ENCODE data around the gene MYO3A. TPM values are rescaled to one million over a fixed set of nuclear protein-coding genes. Genes with fewer than 3 reads are reported as not detected.
"Not testable (repeated sequence)": the region's sequence is repeated elsewhere in the genome, so short reads cannot be mapped to it uniquely, and the experiment has no call there.

MYO3A gene
- polyA plus RNA-seq, 4 donors, result 6.5 to 7.0 (median 6.6) TPM

DNA sequence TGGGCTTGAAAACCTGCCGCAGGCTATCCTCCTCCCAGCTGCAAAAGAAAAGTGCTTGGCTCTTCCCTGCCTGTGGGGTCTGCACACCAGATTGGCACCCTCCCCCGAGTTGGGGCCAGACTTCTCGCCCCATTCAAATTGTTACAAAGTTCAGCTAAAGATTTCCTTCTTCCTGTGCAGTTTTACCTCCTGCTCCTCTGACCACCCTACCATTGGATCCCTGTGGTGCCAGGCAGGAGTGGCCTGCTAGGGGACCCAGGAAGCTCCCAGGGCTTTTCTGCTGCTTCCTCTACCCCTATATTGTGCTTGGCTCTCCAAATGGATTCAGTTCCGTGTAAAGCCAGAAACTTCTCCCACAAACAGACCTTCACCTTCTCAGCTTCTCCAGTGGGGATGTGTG is 147.4 kb downstream of the MYO3A start:
- no peak for DNase-seq (ENCODE audit: low read depth in 4 of 4, low spot score in 3 of 4)

DNA sequence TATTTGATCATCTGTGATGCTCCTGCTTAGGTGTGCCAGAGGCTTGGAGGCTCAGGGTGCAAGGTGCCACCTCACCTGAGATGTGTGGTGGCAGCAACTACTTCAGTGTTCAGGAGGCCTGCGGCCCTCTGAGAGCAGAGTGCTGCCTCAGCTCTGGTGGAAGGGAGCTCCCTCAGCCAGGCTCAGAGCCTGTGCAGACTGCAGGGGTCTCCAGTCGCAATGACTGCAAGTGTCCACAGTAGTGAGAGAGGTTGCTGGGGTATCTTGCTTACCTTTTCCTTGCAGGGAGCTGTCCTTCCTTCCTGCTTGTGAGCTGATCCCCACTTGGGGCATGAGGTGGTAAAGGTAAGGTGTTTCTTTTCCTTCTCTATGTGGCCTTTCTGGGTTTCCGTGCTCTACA is 151.5 kb downstream of the MYO3A start:
- no peak for DNase-seq (ENCODE audit: low read depth in 4 of 4, low spot score in 3 of 4)

DNA sequence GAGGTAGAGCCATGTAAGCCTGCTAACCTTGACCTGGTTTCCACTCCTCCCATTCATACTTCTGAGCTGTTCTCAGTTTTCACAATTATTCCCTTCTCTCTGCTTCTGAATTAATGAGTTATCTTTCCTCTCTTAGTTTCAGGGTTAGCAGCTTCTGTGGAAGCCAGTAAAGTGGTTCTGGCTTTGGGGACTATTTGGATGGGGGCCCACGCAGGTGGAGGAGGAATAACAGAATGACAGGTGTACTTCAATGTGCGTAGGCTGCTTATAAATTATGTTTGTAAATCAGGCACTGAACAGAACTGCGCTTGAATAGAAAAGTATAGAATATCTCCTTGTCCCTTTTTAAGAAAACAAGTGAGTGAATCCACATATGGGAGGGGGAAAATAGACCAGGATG is 153.6 kb downstream of the MYO3A start:
- no peak for DNase-seq (ENCODE audit: low read depth in 4 of 4, low spot score in 3 of 4)

DNA sequence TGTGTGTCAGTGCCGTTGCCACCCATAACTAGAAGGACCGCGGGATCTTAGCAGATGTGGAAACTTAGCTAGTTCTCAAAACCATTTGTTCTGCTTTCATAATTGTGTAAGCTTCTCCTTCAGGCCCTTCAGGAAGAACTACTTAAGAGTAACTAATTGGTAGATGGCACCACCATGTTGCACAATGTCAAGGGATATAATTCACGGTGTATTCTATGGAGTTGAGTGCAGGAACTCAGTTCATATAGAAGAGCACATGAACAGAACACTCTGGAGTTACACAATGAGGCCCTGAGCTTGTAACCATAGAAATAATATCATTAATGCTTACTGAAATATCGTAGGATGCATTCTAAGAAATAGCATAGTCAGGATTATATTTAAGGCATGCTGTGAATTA is 156.0 kb downstream of the MYO3A start:
- no peak for DNase-seq (ENCODE audit: low read depth in 4 of 4, low spot score in 3 of 4)

DNA sequence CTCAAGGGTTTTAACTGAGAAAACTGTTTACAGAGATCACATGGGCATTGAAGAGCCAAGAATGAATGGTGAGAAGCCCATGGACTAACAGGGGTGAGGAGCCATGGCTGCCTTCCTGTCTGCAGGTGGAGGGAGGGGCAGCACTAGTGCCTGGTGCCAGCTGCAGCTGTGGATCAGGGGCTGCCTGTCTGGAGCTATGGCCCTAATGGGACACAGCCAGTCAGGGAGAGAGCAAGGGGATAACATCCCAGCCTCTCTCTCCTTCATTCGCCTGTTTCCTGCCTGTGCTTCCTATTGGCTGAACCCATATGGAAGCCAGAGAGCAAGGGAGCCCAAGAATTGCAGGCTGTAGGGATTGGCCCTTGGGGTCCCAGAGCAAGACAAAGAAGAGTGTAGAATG is 156.7 kb downstream of the MYO3A start:
- no peak for DNase-seq (ENCODE audit: low read depth in 4 of 4, low spot score in 3 of 4)

DNA sequence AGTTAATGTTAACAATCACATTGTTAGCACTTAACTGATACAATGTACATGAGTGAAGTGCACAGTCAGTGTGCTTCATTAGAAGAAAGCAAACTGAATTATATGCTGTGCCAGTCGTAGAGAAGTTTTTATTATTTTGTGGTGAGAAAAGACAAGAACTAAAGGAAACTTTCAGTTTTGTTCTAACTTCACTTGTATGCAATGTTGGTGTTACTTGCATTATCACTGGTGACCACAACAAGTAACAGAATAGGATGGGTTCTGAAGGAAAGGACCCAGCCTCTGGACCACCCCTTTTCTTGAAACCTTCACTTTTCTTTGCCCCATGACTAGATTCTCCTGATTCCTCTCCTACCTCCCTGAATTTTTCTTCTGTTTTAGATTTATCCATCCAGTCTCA is 159.2 kb downstream of the MYO3A start:
- no peak for DNase-seq (ENCODE audit: low read depth in 4 of 4, low spot score in 3 of 4)

DNA sequence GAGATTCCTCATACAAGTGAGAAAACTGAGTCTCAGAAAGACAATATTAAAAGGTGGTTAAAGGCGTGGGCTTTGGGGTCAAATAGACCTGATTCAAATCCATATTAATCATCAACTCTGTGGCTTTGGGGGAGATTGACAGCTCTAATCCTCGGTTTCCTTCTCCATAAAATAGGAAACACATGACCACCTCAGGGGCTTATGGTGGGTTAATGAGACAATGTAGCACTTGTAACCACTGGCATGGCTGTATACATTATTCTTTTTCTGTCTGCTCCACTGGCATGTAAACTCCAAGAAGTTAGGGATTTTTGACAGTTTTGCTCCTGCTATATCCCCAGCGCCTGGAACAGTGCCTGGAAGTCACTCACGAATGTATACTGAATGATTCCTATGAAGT is 161.8 kb downstream of the MYO3A start:
- no peak for DNase-seq (ENCODE audit: low read depth in 4 of 4, low spot score in 3 of 4)

DNA sequence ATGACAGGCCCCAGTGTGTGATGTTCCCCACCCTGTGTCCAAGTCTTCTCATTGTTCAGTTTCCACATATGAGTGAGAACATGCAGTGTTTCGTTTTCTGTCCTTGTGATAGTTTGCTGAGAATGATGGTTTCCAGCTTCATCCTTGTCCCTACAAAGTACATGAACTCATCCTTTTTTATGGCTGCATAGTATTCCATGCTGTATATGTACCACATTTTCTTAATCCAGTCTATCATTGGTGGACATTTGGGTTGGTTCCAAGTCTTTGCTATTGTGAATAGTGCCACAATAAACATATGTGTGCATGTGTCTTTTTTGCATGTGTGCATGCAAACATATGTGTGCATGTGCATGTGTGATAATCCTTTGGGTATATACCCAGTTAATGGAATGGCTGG is 163.5 kb downstream of the MYO3A start:
- not testable (repeated sequence) for DNase-seq (ENCODE audit: low read depth in 4 of 4, low spot score in 3 of 4)

DNA sequence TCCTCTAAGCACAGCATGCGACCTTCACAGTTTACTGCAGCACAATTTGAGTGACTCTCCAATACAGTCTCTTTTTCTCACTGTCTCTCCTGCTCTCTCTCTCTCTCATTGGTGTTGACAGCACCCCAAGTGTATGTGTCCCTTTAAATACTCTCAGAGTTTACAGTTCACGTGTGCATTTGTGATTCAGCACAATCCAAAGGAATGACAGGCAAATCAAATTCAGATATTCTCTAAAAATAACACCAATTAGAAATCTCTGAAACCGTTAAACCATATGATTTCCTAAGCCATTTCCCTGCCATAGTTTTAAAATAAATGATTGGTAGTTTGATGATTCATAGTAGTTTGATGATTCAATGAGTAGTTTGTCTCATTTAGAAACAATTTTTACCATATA is 178.5 kb downstream of the MYO3A start:
- DNase-seq (ENCODE audit: low read depth in 4 of 4, low spot score in 3 of 4), result no peak

DNA sequence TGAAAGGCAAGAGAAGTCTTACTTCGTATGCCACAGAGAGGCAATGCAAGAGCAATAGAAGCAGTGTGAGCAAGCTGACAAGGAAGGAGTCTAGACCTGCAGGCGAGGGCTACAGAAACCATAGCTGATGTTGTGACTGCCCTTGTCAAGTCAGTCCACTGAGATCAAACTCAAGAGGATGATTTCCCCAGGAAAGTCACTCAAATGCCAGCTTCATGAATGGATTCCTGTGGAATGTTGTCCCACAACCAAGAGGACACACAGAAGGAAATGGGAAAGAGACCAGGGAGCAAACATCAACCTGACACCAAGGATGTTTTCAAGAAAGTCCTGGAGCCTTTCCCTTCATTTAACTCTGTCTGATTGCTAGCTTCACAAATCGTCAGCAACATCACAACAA is 204.6 kb downstream of the MYO3A start:
- DNase-seq (ENCODE audit: low read depth in 4 of 4, low spot score in 3 of 4), result no peak

DNA sequence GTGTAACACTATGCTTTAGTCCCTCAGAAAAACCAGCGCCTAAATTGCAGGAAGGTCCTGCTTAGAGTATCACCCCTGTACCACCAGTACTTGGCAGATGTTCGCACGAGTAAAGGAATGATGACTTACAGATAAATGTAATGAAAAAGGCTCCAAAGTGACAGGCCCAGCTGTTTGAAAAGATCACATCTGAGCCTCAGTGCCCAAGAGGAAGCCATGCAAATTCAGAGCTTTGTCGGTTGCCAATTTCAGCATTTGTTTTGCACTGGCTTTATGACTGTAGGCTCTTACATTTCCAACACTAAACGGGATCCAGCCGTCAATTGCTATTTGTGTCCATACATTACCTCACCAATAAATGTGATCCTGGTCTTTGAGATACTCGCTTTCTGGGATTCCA is 222.0 kb downstream of the MYO3A start:
- no peak for DNase-seq (ENCODE audit: low read depth in 4 of 4, low spot score in 3 of 4)

DNA sequence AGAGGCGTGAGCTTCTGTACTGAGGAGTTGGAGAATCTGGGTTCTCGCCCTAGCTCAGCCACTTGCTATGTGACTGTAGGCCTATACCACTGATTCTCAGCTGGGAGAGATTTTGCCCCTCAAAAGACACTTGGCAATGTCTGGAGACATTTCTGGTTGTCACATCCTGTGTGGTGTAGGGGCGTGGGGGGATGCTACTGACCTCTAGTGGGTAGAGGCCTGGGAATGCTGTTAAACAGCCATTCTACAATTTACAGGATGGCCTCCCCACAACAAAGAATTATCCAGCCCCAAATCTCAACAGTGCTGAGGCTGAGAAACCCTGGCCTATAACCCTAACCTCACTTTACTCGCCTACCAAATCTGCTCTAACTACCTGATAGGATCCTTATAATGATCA is 223.7 kb downstream of the MYO3A start:
- no peak for DNase-seq (ENCODE audit: low read depth in 4 of 4, low spot score in 3 of 4)

DNA sequence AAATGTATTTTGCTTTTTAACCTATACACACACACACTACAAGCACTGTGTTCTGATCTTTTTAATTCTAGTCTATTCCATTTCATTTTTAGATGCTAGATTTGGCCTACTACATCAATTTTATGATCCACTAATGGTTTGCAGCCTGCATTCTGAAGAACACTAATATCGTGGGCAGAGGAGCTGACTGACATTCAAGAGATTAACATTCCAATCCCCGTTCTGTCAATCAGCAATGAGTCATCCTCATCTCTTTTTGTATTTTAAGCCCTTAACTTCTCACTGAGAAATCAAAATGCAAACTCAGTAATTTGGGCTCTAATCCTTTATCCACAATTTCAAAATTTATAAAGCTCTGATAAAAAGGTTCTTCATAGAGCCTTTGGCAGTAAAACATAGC is 235.4 kb downstream of the MYO3A start:
- no peak for DNase-seq (ENCODE audit: low read depth in 4 of 4, low spot score in 3 of 4)

DNA sequence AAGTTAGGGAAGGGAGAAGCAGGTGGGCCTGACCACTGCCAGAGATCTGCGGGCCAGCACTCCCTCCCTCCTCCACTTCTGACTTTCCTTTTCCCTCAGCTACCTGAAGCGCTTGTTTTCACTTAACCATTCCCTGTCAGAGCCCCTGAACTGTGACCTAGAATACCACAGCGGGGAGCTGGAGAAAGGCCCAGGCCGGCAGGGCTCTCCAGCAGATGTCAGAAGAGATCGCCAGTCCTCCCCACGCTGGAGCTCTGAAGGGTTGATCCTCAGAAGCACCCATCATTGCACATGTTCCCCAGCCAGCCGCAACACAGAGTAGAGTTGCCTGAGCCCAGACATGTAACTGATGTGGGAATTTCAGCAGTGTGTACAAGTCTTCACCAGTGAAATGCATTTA is 238.1 kb downstream of the MYO3A start:
- no peak for DNase-seq (ENCODE audit: low read depth in 4 of 4, low spot score in 3 of 4)

DNA sequence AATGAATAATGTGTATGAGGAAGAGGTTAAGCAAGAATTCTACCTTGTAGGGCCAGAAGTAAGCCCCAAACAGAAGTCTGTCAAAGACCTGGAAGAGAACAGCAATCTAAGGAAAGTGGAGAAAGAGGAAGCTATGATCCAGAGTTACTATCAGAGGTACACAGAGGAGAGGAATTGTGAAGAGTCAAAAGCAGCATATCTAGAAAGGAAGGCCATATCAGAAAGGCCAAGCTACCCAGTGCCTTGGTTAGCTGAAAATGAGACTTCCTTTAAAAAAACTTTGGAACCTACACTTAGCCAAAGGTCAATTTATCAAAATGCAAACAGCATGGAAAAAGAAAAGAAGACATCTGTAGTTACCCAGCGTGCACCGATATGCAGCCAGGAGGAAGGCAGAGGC is 239.8 kb downstream of the MYO3A start:
- DNase-seq (ENCODE audit: low read depth in 4 of 4, low spot score in 3 of 4), result no peak

DNA sequence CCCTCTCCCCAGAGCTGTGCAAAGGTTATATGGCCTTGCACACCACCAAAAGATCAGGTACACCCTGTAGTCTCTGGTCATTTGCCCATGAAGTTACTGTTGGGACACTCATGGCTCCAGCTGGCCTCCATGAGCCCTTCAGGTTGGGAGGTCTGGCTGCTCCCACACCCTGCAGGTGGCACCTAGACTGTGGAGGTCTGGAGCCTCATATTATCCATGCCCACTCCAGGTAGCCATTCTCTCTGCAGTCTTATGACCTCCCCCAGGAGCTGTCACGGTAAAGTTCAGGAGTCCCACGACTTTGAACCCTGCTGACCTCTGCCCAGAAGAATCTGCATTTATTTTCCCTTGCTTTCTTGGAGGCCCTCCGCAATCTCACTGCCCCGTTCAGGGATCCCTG is 243.3 kb downstream of the MYO3A start:
- DNase-seq (ENCODE audit: low read depth in 4 of 4, low spot score in 3 of 4), result no peak

DNA sequence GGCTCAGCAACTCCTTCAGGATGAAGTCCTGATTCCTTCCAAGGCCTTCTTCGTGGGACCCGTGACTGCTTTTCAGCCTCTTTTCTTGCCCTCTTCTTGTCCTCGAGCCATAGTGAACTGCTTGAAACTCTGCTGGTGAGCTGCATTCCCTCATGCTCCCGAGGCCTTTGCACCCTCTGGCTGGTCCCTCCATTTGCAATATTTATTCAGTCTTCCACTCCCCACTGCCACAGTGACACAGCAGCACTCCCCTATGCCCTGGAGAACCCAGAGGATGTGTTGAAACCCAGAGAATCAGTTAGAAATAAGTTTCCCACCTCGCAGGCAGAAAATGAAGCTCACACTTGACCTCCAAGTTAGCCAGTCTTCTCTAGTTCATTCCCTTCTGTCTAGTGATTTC is 260.2 kb downstream of the MYO3A start:
- DNase-seq (ENCODE audit: low read depth in 4 of 4, low spot score in 3 of 4), result no peak

DNA sequence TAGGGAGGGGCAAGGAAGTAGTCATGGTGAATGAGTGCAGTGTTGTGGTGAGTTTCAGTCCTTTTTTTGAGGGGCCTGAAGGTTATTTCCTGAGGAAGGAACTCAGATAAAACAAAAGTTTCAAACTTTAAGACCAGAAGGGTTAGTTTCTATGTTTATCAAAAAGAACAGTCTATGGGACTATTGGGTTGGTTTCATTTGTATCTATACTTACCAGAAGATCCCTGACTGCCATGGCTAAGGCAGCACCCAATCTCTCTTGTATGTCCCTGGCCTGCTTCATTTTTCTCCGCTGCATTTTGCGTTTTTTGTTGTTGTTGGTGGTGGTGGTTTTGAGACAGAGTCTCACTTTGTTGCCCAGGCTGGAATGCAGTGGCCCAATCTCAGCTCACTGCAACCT is 263.2 kb downstream of the MYO3A start:
- DNase-seq (ENCODE audit: low read depth in 4 of 4, low spot score in 3 of 4), result no peak

DNA sequence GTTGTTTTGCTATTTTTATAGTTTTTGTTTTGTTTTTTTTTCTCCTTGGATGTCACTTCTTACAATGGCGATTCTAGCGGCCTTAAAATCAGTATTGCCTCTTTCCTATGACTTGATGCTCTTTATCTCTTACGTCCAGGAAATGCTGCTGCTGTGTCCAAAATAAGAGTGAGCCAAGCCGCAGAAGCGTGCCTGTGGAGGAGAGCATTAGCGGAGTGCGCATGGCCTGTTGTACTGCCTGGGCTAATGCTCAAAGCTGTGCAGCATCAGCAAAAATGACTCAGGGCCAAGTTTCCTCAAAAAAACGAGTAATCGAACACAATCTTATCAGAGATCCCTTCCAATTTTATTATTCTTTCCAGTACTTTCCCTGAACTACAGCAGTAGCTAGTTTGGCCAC is 264.1 kb downstream of the MYO3A start:
- DNase-seq (ENCODE audit: low read depth in 4 of 4, low spot score in 3 of 4), result no peak

DNA sequence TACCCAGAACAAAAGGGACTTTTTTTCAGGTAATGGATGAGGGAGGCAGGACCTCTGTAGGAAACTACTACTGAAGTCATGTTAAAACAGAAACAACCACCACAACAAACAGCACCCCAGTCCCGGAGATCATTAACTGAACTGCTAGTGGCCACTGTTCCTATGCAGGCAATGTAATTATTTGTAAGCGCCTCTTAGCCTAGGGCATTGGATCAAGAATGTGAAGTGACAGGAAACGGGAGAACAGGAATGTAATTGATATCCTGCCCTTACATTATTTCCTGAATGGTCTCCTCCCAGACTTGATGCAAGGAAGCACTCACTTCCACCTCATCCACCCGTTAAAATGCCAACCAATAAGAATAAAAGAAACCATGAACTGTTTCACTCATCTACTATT is 265.8 kb downstream of the MYO3A start:
- DNase-seq (ENCODE audit: low read depth in 4 of 4, low spot score in 3 of 4), result no peak

DNA sequence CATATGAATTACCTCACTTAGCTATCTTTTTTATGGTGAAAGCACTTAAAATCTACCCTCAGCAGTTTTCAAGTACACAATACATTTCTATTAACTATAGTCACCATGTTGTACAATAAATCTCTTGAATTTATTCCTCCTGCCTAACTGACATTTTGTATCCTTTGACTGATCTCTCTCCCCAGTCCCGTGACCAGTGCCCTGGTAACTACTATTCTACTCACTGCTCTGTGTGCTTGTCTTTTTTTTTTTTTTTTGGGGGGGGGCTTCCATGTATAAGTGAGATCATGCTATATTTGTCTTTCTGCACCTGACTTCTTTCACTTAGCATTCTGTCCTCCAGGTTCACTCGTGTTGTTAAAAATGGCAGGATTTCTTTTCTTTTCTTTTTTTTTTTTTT is 271.2 kb downstream of the MYO3A start:
- no peak for DNase-seq (ENCODE audit: low read depth in 4 of 4, low spot score in 3 of 4)

DNA sequence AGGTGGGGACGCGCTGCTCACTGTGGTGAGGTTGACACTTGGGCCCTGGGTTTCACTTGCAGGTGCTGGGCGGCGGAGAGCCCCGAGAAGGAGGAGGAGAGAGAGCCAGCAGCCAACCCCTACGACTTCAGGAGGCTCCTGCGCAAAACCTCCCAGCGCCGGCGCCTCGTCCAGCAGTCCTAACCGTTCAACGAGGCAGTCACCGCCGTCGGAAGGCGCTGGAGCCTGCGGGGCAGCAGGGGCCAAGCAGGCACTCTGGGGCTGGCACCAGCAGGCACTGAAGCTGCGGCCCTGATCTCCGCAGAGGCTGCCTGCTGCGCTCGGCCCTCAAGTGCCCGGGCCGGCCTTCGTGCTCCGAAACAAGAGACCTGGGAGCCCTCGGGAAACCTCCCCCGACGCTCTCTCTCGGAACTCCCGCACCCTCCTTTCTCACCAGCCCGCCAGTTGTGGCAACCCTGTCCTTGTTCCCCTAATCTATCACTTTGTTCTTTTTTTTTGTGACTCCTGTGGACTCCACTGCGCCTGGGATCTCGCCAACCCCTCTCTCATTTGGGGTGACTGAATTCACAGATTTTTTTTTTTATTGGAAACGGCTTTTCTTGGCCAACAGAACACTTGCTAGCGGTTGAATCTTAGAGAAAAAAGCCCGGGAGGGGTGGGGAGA is 277.9 kb downstream of the MYO3A start:
- no peak for DNase-seq (ENCODE audit: low read depth in 4 of 4, low spot score in 3 of 4)

DNA sequence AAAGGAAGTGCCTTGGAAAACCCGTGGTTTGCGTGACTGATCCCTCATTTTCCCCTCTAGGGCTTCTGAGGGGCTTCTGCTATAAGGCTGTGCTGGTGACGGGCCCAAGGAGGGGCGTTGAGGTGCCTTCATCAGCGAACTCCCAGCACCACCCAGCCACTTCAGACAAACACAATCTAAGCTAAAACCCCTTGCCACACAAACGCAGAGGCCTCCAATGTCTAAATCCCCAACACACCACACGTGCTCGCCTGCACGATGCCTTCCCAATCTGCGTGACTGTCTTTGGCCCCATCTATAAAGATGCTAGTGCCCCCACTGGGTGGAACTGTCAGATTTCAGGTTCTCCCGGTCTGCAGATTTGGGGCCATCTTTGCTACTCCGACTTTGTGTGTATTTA is 278.5 kb downstream of the MYO3A start:
- DNase-seq (ENCODE audit: low read depth in 4 of 4, low spot score in 3 of 4), result no peak
